ENCODE measurements around the gene SHROOM2.

DNA sequence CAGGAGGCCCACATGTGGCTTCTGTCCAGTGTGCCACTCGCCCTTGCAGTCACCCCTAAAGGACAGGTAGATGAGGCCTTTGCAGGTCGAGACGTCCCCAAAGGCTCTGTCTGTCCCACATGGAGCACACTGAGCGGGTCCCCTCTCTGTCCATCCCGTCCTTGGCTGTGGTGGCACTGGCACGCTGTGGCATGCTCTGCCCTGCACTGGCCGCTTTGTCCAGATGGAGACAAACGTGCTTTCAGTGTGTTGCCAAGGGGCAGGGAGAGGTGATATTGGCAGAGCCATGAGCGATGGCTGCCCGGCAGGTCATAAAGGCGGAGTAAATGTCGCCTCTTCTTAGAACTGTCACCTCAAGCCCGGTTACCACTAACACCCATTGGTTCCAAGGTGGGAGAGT is 94.0 kb downstream of the SHROOM2 start:
- TF ChIP-seq, protein P1, sequence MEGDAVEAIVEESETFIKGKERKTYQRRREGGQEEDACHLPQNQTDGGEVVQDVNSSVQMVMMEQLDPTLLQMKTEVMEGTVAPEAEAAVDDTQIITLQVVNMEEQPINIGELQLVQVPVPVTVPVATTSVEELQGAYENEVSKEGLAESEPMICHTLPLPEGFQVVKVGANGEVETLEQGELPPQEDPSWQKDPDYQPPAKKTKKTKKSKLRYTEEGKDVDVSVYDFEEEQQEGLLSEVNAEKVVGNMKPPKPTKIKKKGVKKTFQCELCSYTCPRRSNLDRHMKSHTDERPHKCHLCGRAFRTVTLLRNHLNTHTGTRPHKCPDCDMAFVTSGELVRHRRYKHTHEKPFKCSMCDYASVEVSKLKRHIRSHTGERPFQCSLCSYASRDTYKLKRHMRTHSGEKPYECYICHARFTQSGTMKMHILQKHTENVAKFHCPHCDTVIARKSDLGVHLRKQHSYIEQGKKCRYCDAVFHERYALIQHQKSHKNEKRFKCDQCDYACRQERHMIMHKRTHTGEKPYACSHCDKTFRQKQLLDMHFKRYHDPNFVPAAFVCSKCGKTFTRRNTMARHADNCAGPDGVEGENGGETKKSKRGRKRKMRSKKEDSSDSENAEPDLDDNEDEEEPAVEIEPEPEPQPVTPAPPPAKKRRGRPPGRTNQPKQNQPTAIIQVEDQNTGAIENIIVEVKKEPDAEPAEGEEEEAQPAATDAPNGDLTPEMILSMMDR (optimal IDR thresholded peaks at IDR 0.05 in 1 of 3, IDR thresholded peaks at IDR 0.05 in 1 of 3, conservative IDR thresholded peaks at IDR 0.05 in 1 of 3; ENCODE audit: extremely low read depth in 1 of 3, insufficient read depth in 2 of 3, low read length in 3 of 3) = no peak
- TF ChIP-seq EZH2 (IDR thresholded peaks at IDR 0.05; ENCODE audit: low read length) = no peak

Measured in keratinocyte (primary cell).